Stimulated activated CD4-positive, alpha-beta T cell treated with anti-CD3 and anti-CD28 coated beads, TNF-alpha, amount 100 ng/mL, for 24 hours (primary cell): ENCODE results near the gene RAB31.
"Not testable (repeated sequence)": the region's sequence is repeated elsewhere in the genome, so short reads cannot be mapped to it uniquely, and the experiment has no call there.

ENCODE experiments used
- DNase-seq, 3 experiments: peaks; one replicate each; pipeline ENCODE4 v3.0.0-alpha.2; 2020; ENCODE audit warnings: low read depth in 3 of 3

The RAB31 gene

GRCh38 chr18:9890196-9890595 lies 182.1 kb downstream of the RAB31 start:
- no peak for DNase-seq

- DNase-seq: no peak
Measured at GRCh38 chr18:9890957-9891356, 182.9 kb downstream of the RAB31 start.

DNA sequence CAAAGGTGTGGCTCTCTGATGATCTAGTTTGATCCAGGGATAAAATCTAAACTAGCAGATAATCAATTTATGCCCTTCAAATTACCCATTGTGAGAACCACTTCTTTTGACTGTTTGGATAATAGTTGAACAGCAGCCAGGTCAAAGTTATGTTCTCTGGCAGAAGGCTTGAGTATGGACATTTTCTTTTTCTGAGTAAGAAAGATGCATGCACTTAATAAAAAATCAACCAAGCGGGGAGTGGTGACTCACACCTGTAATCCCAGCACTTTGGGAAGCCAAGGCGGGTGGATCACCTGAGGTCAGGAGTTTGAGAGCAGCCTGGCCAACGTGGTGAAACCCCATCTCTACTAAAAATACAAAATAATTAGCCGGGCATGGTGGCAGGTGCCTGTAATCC lies 183.4 kb downstream of the RAB31 start:
- not testable (repeated sequence) for DNase-seq

DNA sequence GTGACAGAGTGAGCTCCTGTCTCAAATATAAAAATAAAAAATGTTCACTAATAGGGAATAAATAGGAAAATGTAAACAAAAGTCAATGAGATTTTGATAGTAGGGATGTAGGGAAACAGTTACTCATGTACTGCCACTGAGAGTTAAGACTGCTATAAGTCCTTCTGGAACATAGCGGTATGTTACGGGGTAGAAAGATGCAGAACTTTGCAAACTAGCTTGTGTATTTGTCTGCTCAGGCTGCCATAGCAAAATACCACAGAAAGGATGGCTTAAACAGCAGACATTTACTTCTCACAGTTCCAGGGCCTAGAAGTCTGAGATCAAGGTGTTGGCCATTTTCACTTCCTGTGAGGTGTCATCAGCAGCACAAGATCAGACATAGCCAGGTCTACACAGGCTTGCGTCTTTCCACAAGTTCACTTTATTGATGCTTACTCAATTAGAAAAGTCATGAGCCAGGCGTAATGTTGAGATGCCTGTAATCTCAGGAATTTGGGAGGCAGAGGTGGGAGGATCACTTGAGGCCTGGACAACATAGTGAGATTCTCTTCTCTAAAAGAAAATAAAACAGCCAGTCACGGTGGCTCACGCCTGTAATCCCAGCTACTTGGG lies 186.5 kb downstream of the RAB31 start:
- no peak for DNase-seq

- DNase-seq: no peak
Measured at GRCh38 chr18:9897129-9897528, 189.0 kb downstream of the RAB31 start.

DNA sequence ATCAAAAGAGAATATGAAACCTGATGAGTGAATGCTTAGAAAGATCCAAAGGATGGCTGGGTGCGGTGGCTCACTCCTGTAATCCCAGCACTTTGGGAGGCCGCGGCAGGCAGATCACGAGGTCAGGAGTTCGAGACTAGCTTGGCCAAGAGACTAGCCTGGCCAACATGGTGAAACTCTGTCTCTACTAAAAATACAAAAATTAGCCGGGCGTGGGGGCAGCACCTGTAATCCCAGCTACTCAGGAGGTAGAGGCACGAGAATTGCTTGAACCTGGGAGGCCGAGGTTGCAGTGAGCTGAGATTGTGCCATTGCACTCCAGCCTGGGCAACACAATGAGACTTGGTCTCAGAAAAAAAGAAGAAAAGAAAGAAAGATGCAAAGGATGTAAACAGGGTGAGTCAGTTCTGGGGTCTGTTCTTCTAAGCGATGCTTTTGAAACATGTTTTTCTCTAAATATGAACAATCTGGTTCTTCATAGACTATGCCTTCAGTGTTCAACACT lies 189.7 kb downstream of the RAB31 start:
- not testable (repeated sequence) for DNase-seq

DNA sequence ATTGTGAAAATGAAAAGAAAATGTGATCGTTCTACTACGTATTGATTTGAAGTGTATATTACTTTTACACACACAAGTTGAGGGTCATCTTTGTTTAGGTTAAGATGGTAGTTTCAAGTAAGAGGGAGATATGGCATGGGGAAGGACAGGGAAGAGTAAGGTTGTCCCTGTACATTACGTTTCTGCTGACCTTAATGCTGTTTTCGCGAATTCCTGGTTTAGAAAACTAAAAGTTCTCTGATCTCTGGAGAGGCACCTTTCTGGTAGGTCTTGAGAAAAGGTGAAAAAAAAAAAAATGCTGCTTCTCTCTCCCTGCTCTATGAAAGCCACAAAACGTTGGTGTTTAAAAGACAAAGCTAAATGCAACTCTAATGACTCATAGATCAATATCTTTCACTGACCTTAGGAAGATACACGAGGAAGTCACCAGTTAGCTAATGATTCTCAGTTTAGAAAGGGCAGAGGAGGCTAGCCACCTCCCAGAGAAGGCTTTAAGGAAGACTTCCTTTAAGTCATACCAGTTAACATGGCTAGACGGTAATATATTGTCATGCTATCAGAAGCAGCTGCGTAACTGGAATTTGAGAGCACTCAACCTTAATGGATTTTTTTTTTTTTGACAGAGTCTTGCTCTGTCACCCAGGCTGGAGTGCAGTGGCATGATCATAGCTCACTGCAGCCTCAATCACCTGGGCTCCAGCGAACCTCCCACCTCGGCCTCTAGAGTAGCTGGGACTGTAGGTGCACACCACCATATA lies 190.9 kb downstream of the RAB31 start:
- no peak for DNase-seq

DNA sequence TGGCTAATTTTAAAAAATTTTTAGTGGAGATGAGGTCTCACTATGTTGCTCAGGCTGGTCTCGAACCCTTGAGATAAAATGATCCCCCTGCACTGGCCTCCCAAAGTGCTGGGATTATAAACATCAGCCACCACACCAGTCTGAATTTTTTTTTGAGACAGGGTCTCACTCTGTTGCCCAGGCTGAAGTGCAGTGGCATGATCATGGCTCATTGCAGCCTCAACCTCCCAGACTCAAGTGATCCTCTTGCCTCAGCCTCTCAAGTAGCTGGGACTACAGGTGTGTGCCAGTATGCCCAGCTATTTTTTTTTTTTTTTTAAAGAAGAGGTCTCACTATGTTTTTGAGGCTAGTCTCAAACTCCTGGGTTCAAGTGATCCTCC lies 191.4 kb downstream of the RAB31 start:
- DNase-seq: not testable (repeated sequence)

DNA sequence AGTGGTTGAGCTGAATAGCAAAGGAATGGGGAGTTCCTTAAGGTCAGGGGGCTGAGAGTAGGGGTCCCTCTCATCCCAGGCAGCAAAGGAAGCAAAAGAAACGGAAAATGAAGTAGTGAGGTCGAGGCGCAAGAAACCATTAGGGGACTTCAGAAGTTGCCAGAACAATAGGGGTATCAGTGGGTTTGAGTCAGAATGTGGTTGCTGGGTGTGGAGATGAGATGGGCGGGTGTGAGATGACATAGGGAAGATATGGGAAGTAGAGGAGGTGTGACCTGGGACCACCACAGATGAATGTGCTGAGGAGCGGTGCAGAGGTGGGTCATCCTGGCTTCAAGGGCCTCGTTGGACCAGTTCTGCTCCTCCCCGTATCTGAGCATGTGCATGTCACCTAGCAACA lies 192.6 kb downstream of the RAB31 start:
- DNase-seq: no peak

GRCh38 chr18:9901377-9901776 lies 193.3 kb downstream of the RAB31 start:
- no peak for DNase-seq

DNA sequence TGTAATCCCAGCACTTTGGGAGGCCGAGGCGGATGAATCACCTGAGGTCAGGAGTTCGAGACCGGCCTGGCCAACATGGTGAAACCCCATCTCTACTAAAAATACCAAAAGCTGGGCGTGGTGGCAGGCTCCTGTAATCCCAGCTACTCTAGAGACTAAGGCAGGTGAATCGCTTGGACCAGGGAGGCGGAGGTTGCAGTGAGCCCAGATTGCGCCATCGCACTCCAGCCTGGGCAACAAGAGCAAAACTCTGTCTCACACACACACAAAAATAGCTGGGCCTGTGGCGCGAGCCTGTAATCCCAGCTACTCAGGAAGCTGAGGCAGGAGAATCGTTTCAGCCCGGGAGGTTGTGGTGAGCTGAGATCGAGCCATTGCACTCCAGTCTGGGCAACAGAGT lies 194.2 kb downstream of the RAB31 start:
- not testable (repeated sequence) for DNase-seq

DNA sequence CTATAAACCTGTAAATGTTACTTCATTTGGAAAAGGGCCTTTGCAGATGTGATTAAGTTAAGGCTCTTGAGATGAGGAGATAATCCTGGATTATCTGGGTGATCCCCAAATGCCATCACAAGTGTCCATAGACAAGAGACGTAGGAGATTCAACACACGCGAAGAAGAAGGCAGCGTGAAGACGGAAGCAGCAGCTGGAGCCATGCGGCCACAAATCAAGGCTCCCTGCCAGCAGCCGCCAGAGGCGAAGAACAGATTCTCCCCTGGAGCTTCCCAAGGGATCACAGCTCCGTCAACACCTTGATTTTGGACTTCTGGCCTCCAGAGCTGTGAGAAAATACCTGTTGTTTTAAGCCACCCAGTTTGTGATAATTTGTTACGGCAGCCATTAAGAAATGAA lies 194.7 kb downstream of the RAB31 start:
- DNase-seq: no peak

GRCh38 chr18:9905401-9905922 lies 197.4 kb downstream of the RAB31 start:
- no peak for DNase-seq

DNA sequence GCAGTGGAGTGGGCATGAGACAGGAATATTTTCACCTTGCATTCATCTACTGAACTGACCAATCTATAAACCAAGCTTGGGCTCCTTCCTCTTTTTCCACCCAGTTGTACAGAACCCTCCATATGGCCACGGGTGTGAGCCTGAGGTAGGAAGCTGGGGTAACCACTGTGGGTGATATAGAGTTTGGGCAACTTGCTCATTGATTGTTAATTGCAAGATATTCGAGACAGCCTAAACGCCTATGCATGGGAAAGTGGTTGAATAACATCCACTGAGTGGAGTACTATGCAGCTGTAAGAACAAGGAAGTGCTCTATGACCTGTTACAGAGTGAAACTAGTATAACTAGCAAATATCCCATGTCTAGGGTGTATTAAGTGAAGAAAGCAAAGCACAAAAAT lies 198.4 kb downstream of the RAB31 start:
- DNase-seq: no peak

DNA sequence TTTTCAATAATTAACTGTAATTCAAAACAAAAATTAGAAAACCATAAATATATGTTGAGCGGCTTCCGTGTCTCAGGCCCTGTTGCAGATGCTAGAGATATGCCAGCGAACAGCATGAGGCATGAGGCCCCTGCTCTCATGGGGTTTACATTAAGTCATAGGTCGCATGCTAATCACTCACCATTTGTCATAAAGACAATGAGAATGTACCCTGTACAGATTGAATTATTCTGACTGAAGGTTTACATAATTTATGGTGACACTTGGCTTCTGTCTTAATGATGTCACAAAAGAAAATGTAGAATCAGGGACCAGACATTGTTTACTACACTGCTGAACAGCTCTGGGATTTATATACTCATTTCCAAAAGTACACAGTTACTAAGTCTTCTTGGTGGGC lies 199.8 kb downstream of the RAB31 start:
- DNase-seq: no peak

- DNase-seq: no peak
Measured at GRCh38 chr18:9910071-9910470, 202.0 kb downstream of the RAB31 start.

DNA sequence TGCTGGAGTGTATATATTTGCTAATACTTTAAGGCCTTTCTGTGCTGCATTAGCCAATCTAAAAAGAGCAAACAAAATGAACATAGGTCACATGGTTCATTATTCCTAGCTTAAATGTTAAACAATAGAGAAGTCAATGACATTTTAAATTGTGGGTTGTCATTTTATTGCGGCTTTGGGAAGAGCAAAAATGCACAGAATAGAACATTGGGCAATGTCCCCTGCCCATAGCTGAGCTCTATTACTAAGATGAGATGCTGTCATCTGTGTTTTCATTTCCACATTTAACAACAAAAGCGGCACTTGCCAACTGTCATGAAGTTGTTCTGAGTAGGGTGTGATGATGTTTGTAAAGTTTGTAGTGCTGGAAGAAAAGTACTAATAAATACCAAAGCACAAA lies 202.6 kb downstream of the RAB31 start:
- no peak for DNase-seq

- no peak for DNase-seq
Measured at GRCh38 chr18:9911226-9911625, 203.1 kb downstream of the RAB31 start.
